Measurements from ENCODE around the gene NTN4. TPM values are rescaled to one million over a fixed set of nuclear protein-coding genes. Genes with fewer than 3 reads are reported as not detected.

The NTN4 gene
- total RNA-seq (25.0 TPM), polyA plus RNA-seq (ENCODE audit: insufficient read depth in 1 of 8, insufficient read length in 8 of 8, low replicate concordance in 1 of 8) (10 to 100 TPM; 34.2 to 46.9 (median 43.5) TPM)
- long read RNA-seq, donor 1, partial matches to known transcripts = 0 of 3 reads
- long read RNA-seq, donor 1, other reads (novel, unspliced or antisense) = 0 of 3 reads
- long read RNA-seq, donor 2, partial matches to known transcripts = 0 of 1 reads
- long read RNA-seq, donor 2, other reads (novel, unspliced or antisense) = 0 of 1 reads
- long read RNA-seq, donor 3, transcript NTN4-201 (10 exons, 3,615 nt) = major isoform, 12 of 12 reads
- long read RNA-seq, donor 3, partial matches to known transcripts = 0 of 12 reads
- long read RNA-seq, donor 3, other reads (novel, unspliced or antisense) = 0 of 12 reads
- long read RNA-seq, donor 4, partial matches to known transcripts = 0 of 4 reads
- long read RNA-seq, donor 4, other reads (novel, unspliced or antisense) = 0 of 4 reads
- long read RNA-seq, donor 5, transcript NTN4-201 (10 exons, 3,615 nt) = major isoform, 11 of 12 reads
- long read RNA-seq, donor 5, partial matches to known transcripts = 0 of 12 reads
- long read RNA-seq, donor 5, other reads (novel, unspliced or antisense) = 0 of 12 reads
- long read RNA-seq, donor 6, transcript NTN4-201 (10 exons, 3,615 nt) = major isoform, 11 of 17 reads
- long read RNA-seq, donor 6, partial matches to known transcripts = 6 of 17 reads
- long read RNA-seq, donor 6, other reads (novel, unspliced or antisense) = 0 of 17 reads
- long read RNA-seq, donor 7, transcript NTN4-201 (10 exons, 3,615 nt) = major isoform, 7 of 7 reads
- long read RNA-seq, donor 7, partial matches to known transcripts = 0 of 7 reads
- long read RNA-seq, donor 7, other reads (novel, unspliced or antisense) = 0 of 7 reads
- long read RNA-seq, donor 8, partial matches to known transcripts = 0 of 4 reads
- long read RNA-seq, donor 8, other reads (novel, unspliced or antisense) = 0 of 4 reads
- long read RNA-seq, donor 9, partial matches to known transcripts = 0 of 3 reads
- long read RNA-seq, donor 9, other reads (novel, unspliced or antisense) = 0 of 3 reads
- long read RNA-seq, donor 10, transcript NTN4-201 (10 exons, 3,615 nt) = major isoform, 9 of 9 reads
- long read RNA-seq, donor 10, partial matches to known transcripts = 0 of 9 reads
- long read RNA-seq, donor 10, other reads (novel, unspliced or antisense) = 0 of 9 reads
- long read RNA-seq, donor 11, partial matches to known transcripts = 0 of 3 reads
- long read RNA-seq, donor 11, other reads (novel, unspliced or antisense) = 0 of 3 reads

DNA sequence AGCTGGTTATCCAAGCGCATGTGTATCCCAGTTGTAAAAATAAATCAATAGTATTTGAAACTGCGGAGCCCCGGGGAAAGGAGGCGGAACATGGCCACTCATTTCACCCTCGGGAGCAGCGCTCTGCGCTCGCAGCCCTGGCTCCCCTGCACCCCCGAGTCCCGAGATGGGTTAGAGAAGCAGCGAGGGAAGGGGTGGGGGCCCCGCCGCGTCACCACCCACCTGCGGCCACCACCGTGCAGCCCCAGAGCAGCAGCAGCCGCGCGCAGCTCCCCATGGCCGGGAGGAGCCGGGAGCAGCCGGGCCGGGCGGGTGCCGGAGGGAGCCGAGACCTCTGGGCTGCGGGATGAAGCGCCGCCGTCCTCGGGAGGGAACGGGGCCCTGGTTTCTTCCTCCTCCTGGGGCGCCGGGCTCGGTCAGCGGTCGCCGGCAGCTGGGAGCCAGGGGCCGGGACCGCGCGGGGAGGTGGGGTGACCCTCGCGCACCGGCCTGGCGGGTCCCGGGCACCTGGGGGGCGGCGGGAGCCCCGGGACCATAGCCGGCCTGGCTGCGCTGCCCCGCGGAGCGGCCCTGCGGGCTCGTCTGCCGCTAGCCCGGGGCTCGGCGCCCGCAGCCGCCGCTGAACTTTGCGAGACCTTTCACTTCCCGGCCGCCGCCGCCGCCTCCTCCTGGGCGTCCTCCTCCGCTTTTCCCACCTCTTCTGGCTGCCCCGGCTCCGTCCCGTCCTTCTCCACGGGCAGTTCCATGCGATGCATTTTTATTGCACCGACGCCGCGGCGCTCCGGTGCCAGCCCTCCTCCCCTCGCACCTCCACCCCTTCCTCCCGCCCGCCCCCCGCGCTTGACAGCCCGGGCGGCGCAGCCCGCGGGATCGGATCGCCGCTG is at the start of gene NTN4:
TSS of gene NTN4 (minus strand) at position 732 of the 884 bp plus-strand sequence. CDS start at position 277, 455 bp downstream.
- DNase-seq = peak; percentile 46
- under 1% methylated on average over 86 of the region's 96 CpGs for WGBS (ENCODE audit: insufficient coverage)
- peaks cover 6% of the 10 kb centered on the region for H3K36me3 ChIP-seq (ENCODE audit: control insufficient read depth, insufficient read depth, low read length)
- H3K9me3 ChIP-seq (replicated peaks; ENCODE audit: control insufficient read depth, low read depth, low read length) = no peaks in the 10 kb centered on the region
- H3K27me3 ChIP-seq (ENCODE audit: control insufficient read depth, insufficient read depth, low read length) = peaks cover 22% of the 10 kb centered on the region
- peak within 1 kb of the TSS; percentile 86 for H3K27ac ChIP-seq (ENCODE audit: low read length)
- H3K4me3 ChIP-seq (ENCODE audit: low read length) = peak within 1 kb of the TSS; percentile 71
- peaks cover 24% of the 10 kb centered on the region for H3K4me1 ChIP-seq (ENCODE audit: control insufficient read depth, insufficient read depth, low read length)

DNA sequence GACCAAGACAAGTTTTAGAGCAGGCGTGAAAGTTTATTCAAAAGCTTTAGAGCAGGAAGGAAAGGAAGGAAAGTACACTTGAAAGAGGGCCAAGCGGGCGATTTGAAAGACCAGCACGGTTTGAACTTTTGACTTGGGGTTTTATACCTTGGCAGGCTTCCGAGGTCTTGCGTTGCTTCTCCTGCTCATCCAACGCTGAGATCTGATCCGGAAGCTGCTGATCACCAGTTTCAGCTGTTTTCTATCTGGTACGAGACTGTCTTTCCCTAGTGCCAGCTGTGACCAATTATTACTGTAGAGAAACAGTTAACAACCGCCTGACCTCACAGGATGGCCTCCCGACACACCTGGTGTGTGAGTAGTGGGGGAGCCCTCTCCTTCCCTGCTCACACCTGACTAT is 47.6 kb upstream of the NTN4 start:
- H3K4me1 ChIP-seq (ENCODE audit: control insufficient read depth, insufficient read depth, low read length) = peaks cover 8% of the 10 kb centered on the region
- WGBS (ENCODE audit: insufficient coverage) = 10% methylated on average over 9 of the region's 11 CpGs
- DNase-seq = peak; percentile 16
- H3K36me3 ChIP-seq (ENCODE audit: control insufficient read depth, insufficient read depth, low read length) = no peaks in the 10 kb centered on the region
- no peak overlapping the region for H3K4me3 ChIP-seq (ENCODE audit: low read length)
- no peak overlapping the region for H3K27ac ChIP-seq (ENCODE audit: low read length)
- no peaks in the 10 kb centered on the region for H3K27me3 ChIP-seq (ENCODE audit: control insufficient read depth, insufficient read depth, low read length)
- H3K9me3 ChIP-seq (replicated peaks; ENCODE audit: control insufficient read depth, low read depth, low read length) = no peaks in the 10 kb centered on the region

GRCh38 chr12:95837240-95838038 is 46.9 kb upstream of the NTN4 start:
- no peaks in the 10 kb centered on the region for H3K9me3 ChIP-seq (replicated peaks; ENCODE audit: control insufficient read depth, low read depth, low read length)
- H3K4me1 ChIP-seq (ENCODE audit: control insufficient read depth, insufficient read depth, low read length) = peaks cover 8% of the 10 kb centered on the region
- no peak overlapping the region for H3K27ac ChIP-seq (ENCODE audit: low read length)
- 38% methylated on average over 9 of the region's 10 CpGs for whole genome bisulfite sequencing (ENCODE audit: insufficient coverage)
- DNase-seq = no peak
- H3K27me3 ChIP-seq (ENCODE audit: control insufficient read depth, insufficient read depth, low read length) = no peaks in the 10 kb centered on the region
- no peaks in the 10 kb centered on the region for H3K36me3 ChIP-seq (ENCODE audit: control insufficient read depth, insufficient read depth, low read length)
- H3K4me3 ChIP-seq (ENCODE audit: low read length) = no peak overlapping the region

- DNase-seq = peak; percentile 21
- H3K4me1 ChIP-seq (ENCODE audit: control insufficient read depth, insufficient read depth, low read length) = peaks cover 8% of the 10 kb centered on the region
- no peak overlapping the region for H3K4me3 ChIP-seq (ENCODE audit: low read length)
- H3K27ac ChIP-seq (ENCODE audit: low read length) = no peak overlapping the region
- H3K9me3 ChIP-seq (replicated peaks; ENCODE audit: control insufficient read depth, low read depth, low read length) = no peaks in the 10 kb centered on the region
- 0% methylated on average over 1 of the region's 1 CpG for WGBS (ENCODE audit: insufficient coverage)
- no peaks in the 10 kb centered on the region for H3K27me3 ChIP-seq (ENCODE audit: control insufficient read depth, insufficient read depth, low read length)
- no peaks in the 10 kb centered on the region for H3K36me3 ChIP-seq (ENCODE audit: control insufficient read depth, insufficient read depth, low read length)
Observed at GRCh38 chr12:95836630-95837239, 46.2 kb upstream of the NTN4 start.

- Histone ChIP-seq H3K27me3 (ENCODE audit: control insufficient read depth, insufficient read depth, low read length) (no peaks in the 10 kb centered on the region), H3K4me1 (ENCODE audit: control insufficient read depth, insufficient read depth, low read length) (peaks cover 8% of the 10 kb centered on the region), H3K27ac (ENCODE audit: low read length) (no peak overlapping the region), H3K4me3 (ENCODE audit: low read length) (no peak overlapping the region), H3K36me3 (ENCODE audit: control insufficient read depth, insufficient read depth, low read length) (no peaks in the 10 kb centered on the region), H3K9me3 (replicated peaks; ENCODE audit: control insufficient read depth, low read depth, low read length) (no peaks in the 10 kb centered on the region)
- peak; percentile 32 for DNase-seq
- no CpG with 5 or more reads among the region's 3 CpGs for WGBS (ENCODE audit: insufficient coverage)
Observed at GRCh38 chr12:95836185-95836609, 45.6 kb upstream of the NTN4 start.

- no peaks in the 10 kb centered on the region for H3K9me3 ChIP-seq (replicated peaks; ENCODE audit: control insufficient read depth, low read depth, low read length)
- H3K36me3 ChIP-seq (ENCODE audit: control insufficient read depth, insufficient read depth, low read length) = no peaks in the 10 kb centered on the region
- peaks cover 8% of the 10 kb centered on the region for H3K4me1 ChIP-seq (ENCODE audit: control insufficient read depth, insufficient read depth, low read length)
- no peaks in the 10 kb centered on the region for H3K27me3 ChIP-seq (ENCODE audit: control insufficient read depth, insufficient read depth, low read length)
- WGBS (ENCODE audit: insufficient coverage) = no CpG with 5 or more reads among the region's 1 CpG
- DNase-seq = no peak
- no peak overlapping the region for H3K27ac ChIP-seq (ENCODE audit: low read length)
- H3K4me3 ChIP-seq (ENCODE audit: low read length) = no peak overlapping the region
Observed at GRCh38 chr12:95834572-95834971, 44.0 kb upstream of the NTN4 start.

DNA sequence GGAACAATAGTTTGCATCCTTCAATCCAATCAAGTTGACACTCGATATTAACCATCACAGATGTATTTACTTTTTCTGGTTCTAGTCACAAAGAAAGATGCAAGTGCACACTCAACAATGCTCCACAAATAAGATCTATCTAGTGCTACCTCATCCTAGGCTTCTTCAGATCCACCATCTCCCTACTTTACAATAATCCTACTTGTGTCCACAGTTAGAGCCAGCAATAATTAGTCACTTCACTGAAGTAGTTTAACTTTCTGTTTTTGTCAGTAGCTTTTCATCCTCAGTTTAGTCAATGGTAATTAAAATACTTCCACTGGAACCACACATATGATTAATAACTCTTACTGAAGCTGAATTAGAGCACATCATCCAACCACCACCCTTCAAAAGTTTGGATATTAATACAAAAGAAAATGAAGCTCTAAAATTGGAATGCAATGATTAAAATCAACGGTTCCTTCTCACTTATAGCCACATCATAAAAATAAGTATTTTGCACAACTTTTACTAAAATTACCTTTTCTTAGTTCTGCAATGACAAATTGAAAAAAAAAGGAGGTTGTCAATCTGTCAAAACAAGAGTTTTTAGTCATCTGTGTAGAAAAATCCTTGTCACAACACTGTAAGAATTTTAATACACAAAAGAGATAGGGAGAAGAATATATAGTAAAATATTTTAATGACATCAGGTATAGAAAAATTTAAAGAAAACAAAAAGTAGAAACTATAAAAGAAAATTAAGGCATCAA is 39.9 kb upstream of the NTN4 start:
- no peak overlapping the region for H3K27ac ChIP-seq (ENCODE audit: low read length)
- no peak for DNase-seq
- H3K4me1 ChIP-seq (ENCODE audit: control insufficient read depth, insufficient read depth, low read length) = no peaks in the 10 kb centered on the region
- no peak overlapping the region for H3K4me3 ChIP-seq (ENCODE audit: low read length)
- 77% methylated on average over 1 of the region's 2 CpGs for WGBS (ENCODE audit: insufficient coverage)
- H3K36me3 ChIP-seq (ENCODE audit: control insufficient read depth, insufficient read depth, low read length) = no peaks in the 10 kb centered on the region
- H3K9me3 ChIP-seq (replicated peaks; ENCODE audit: control insufficient read depth, low read depth, low read length) = no peaks in the 10 kb centered on the region
- H3K27me3 ChIP-seq (ENCODE audit: control insufficient read depth, insufficient read depth, low read length) = no peaks in the 10 kb centered on the region

DNA sequence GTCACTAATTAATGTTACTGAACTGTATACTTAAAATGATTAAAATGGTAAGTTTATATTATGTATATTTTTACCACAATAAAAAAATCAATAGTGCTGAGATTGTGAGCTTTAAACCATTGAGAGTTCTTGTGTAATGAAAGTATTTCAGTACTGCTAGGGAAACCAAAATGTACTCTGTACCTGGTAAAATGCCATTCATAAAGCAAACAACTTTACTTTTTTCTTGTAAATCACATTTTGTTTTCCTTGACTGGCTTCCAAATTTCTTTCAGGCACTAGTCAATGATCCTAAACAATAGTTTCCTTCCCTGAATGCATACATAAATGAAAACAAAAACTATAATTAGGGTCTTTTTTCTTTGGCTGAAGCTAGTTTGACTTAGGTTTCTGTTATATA is 38.8 kb upstream of the NTN4 start:
- H3K4me3 ChIP-seq (ENCODE audit: low read length) = no peak overlapping the region
- no peak for DNase-seq
- H3K4me1 ChIP-seq (ENCODE audit: control insufficient read depth, insufficient read depth, low read length) = no peaks in the 10 kb centered on the region
- no peak overlapping the region for H3K27ac ChIP-seq (ENCODE audit: low read length)
- H3K9me3 ChIP-seq (replicated peaks; ENCODE audit: control insufficient read depth, low read depth, low read length) = no peaks in the 10 kb centered on the region
- H3K36me3 ChIP-seq (ENCODE audit: control insufficient read depth, insufficient read depth, low read length) = no peaks in the 10 kb centered on the region
- no peaks in the 10 kb centered on the region for H3K27me3 ChIP-seq (ENCODE audit: control insufficient read depth, insufficient read depth, low read length)

Measured in muscle of leg (tissue), 16 donors.